Islet of Langerhans (tissue), 1 donor: Measurements from ENCODE around the gene ASB18.

Source experiments
- FAIRE-seq: peaks from one replicate; lab custom pipeline; 2011; peaks lifted over from hg19 to GRCh38; lab: Jason Lieb, UNC

The ASB18 gene

DNA sequence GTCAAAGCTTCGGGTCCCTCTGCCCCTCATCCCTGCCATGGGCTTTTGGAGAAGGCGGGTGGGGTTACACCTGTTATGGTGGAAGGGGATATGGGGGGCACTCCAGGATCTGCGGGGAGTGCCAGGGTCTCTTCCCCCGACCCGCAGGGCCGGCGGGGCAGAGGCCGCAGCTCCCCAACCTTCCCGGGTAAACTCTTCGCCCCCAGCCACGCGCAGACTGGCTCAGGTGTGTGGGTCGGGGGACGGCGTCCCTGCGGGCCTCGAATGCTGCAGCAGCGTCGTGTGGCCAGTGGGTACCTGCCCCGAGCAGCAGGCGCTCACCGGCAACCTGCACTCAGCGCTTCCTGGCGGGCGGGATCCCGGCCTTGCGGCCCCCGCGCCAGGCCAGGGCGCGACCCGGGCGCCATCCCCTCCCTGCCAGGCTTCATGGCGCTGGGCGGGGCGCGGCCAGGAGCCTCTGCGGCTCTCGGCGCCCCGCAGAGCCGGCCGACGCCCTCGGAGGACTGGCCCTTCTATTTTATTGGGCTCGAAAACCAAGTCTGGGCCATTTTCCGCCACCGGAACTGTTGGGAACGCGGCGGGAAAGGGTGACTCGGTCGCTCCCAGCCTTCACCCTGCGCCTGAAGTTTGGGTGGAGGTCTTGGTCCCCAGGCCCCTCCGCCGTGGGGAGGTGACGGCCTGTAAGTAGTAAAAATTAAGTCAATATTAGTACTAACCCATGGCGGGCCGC, 100.6 kb downstream of the ASB18 start:
- FAIRE-seq = no peak

GRCh38 chr2:236162882-236163470, 101.2 kb downstream of the ASB18 start:
- FAIRE-seq = no peak

GRCh38 chr2:236162031-236162845, 102.0 kb downstream of the ASB18 start:
- FAIRE-seq = no peak

DNA sequence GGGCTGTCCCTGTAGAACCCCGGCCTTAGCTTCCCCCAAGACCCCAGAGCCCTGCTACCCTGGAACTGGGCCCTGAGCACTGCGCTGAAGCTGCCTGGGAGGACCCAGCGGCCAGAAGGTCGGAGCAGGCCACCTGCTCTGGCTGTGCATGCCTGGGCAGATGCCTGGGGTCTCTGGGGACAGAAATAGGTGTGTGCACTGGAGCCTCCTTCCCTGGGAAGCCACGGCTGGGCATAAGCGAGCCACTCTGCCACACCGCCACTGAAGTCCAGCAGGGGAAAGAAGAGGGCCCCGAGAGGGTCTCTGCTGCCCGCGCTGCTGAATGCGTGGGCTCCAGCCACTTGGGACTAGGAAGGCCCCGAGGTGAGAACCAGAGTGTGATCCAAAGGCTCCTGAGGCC, 102.7 kb downstream of the ASB18 start:
- no peak for FAIRE-seq

GRCh38 chr2:236161082-236161462, 103.1 kb downstream of the ASB18 start:
- no peak for FAIRE-seq

- no peak for FAIRE-seq
Observed at GRCh38 chr2:236160366-236161081, 103.7 kb downstream of the ASB18 start.

DNA sequence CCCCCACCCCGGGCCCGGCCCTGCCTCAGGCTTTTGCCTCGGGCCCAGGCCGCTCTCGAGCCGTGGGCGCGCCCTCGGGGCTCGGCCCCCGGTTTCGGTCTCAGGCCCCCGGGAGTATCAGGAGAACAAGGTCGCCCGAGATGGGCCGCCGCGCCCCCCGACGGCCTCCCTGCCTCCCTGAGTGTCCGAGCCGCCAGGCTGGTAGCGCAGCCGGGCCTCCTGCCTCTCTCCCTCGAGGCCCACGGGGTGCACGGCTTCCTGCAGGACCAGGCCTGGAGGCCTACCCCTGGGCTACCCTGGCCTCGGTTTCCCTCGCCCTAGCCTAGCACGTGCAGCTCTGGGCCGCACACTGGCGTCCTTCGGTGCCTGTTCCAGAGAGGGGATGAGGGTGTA, 104.4 kb downstream of the ASB18 start:
- no peak for FAIRE-seq

GRCh38 chr2:236158969-236159777, 105.0 kb downstream of the ASB18 start:
- FAIRE-seq = no peak

DNA sequence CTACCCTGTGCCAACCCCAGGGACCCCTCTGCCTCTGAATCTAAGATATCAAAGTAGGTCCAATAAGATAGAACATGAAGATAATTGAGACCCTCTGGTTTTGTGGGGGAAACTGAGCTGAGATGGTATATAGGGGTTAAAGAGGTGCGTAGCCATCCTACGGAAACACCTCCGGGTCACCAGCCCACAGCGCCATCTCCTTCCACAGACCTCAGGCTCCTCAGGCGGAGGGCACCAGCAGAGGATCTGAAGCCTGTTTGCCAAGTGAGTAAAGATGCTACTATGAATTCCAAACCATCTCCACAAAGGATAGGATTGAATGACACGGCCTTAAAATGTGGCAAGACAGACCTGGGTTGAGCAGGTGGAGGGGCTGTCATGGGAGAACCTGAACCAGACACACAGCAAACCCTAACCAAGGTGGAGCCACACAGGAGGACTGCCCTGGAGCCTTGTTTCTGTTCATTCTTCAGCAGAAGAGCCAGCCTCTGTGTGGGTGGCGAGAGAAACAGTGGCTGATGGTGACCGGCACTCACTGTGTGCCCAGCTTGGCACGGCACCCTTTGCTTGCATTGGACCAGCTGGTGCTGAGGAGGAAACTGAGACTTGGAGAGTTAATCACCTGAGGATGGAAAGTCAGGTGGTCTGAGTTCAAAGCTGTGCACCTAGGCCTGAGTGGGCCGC, 106.2 kb downstream of the ASB18 start:
- no peak for FAIRE-seq

DNA sequence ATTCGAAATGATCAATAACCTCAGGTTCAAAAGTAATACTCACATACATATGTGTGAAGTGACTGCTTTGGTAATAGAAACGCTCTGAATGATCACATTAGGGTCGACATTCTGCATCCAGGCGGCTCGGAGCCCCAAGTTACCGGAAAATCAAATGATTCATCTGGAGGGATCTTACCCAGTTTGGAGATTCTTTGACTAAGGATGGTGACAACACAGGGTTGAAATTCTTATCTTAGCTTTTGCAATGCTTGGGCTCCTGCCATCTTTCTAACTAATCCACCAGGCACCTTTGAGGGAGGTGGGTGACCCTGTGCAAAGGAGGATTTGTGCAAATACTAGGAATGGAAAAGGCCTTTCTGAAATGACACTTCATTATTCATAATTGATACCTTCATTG, 106.8 kb downstream of the ASB18 start:
- FAIRE-seq = no peak

- no peak for FAIRE-seq
Observed at GRCh38 chr2:236156860-236157194, 107.4 kb downstream of the ASB18 start.

GRCh38 chr2:236156095-236156859, 107.9 kb downstream of the ASB18 start:
- FAIRE-seq = no peak

- no peak for FAIRE-seq
Observed at GRCh38 chr2:236155406-236155805, 108.8 kb downstream of the ASB18 start.

- FAIRE-seq = no peak
Observed at GRCh38 chr2:236146436-236146835, 117.8 kb downstream of the ASB18 start.

DNA sequence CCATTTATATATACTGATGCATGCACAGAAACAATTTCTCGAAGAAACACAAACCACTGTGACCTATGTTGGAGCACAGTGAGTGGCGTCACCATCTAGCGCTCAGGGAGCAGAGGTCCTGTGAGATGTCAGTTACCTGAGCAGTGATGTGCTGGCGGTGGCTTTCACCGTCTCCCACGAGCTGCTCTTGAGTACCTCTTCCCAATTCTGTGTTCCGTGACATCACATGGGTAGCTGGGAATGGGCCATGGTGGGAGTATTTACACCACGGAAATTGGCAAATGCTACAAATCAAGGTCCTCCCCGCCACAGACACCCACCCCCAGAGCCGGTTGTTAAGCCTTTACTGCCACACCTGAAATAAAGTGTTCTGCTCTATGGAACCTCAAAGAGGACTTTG, 120.4 kb downstream of the ASB18 start:
- no peak for FAIRE-seq
